Right atrium auricular region (tissue), 2 donors: ENCODE results near the gene SNX6. TPM values are rescaled to one million over a fixed set of nuclear protein-coding genes. Genes with fewer than 3 reads are reported as not detected.
"Not testable (repeated sequence)": the region's sequence is repeated elsewhere in the genome, so short reads cannot be mapped to it uniquely, and the experiment has no call there.

ENCODE experiments used
- DNase-seq: peaks from one replicate; pipeline ENCODE4 v3.0.0-alpha.2; 2019; ENCODE audit warnings: low spot score
- H3K27ac ChIP-seq, 2 donors: fragments of 200-600 bp; sonication (generic); 1 replicate in 1 of 2; 2 replicates in 1 of 2; pipeline ENCODE4 v1.5.1; 2016 to 2019
- H3K27me3 ChIP-seq, 2 donors: fragments of 200-600 bp; sonication (generic); one replicate each; pipeline versions ENCODE4 v1.5.1 to v1.6.0; 2017 to 2019
- H3K36me3 ChIP-seq: fragments of 200-600 bp; sonication (generic); one replicate; pipeline ENCODE4 v1.5.1; 2016
- H3K4me1 ChIP-seq, 2 donors: fragments of 200-600 bp; sonication (generic); one replicate each; pipeline versions ENCODE4 v1.5.1 to v1.6.0; 2017 to 2019
- H3K4me3 ChIP-seq, 2 donors: fragments of 200-600 bp; sonication (generic); 1 replicate in 1 of 2; 2 replicates in 1 of 2; pipeline ENCODE4 v1.5.1; 2017 to 2019; ENCODE audit warnings: mild to moderate bottlenecking in 1 of 2, moderate library complexity in 1 of 2
- H3K9me3 ChIP-seq, 2 donors: fragments of 200-600 bp; sonication (generic); one replicate each; pipeline ENCODE4 v1.5.1; 2019
- CTCF ChIP-seq, 2 donors: fragments of 200-600 bp; sonication (generic); IDR thresholded peaks; one replicate each; pipeline ENCODE4 v1.5.1; 2019; ENCODE audit warnings: antibody characterized with exemption in 2 of 2
- total RNA-seq, 2 donors: library from RNA; depleted of rRNA; stranded (reverse); fragments of >200 nt; gene quantifications; one replicate each; pipeline ENCODE4 v1.1.0, GENCODE V29; 2016

SNX6 gene
- total RNA-seq, 2 donors from 2014 or later: 61.6 to 63.5 TPM

- H3K36me3 ChIP-seq: no peaks in the 10 kb centered on the region
- no peak overlapping the region for H3K4me3 ChIP-seq
- no peaks in the 10 kb centered on the region for H3K4me1 ChIP-seq
- no peak for DNase-seq
- TF ChIP-seq CTCF (IDR thresholded peaks at IDR 0.05): no peak
- H3K27ac ChIP-seq: no peak overlapping the region
- no peaks in the 10 kb centered on the region for H3K27me3 ChIP-seq
- no peaks in the 10 kb centered on the region for H3K9me3 ChIP-seq
These were observed 26.0 kb upstream of the SNX6 start for GRCh38 chr14:34655959-34656358.

- not testable (repeated sequence) for H3K27ac ChIP-seq, H3K4me3 ChIP-seq, H3K27me3 ChIP-seq, H3K36me3 ChIP-seq, H3K4me1 ChIP-seq, DNase-seq, H3K9me3 ChIP-seq
These were observed 23.1 kb upstream of the SNX6 start for GRCh38 chr14:34653073-34653472.

- not testable (repeated sequence) for H3K27ac ChIP-seq, DNase-seq, H3K4me1 ChIP-seq, H3K36me3 ChIP-seq, H3K9me3 ChIP-seq, H3K27me3 ChIP-seq, H3K4me3 ChIP-seq
These were observed 22.4 kb upstream of the SNX6 start for GRCh38 chr14:34652348-34652747.

- no peak overlapping the region for H3K4me3 ChIP-seq
- no peaks in the 10 kb centered on the region for H3K27me3 ChIP-seq
- no peak for DNase-seq
- H3K36me3 ChIP-seq: no peaks in the 10 kb centered on the region
- no peaks in the 10 kb centered on the region for H3K9me3 ChIP-seq
- no peaks in the 10 kb centered on the region for H3K4me1 ChIP-seq
- no peak overlapping the region for H3K27ac ChIP-seq
- TF ChIP-seq CTCF (IDR thresholded peaks at IDR 0.05): no peak
These were observed 21.0 kb upstream of the SNX6 start for GRCh38 chr14:34650786-34651584.

- H3K4me3 ChIP-seq, H3K9me3 ChIP-seq, H3K27ac ChIP-seq, DNase-seq, H3K27me3 ChIP-seq, H3K36me3 ChIP-seq, H3K4me1 ChIP-seq: not testable (repeated sequence)
These were observed 20.1 kb upstream of the SNX6 start for GRCh38 chr14:34650006-34650405.

- no peaks in the 10 kb centered on the region for H3K27me3 ChIP-seq
- H3K27ac ChIP-seq: no peak overlapping the region
- H3K4me1 ChIP-seq: no peaks in the 10 kb centered on the region
- no peak for DNase-seq
- H3K4me3 ChIP-seq: no peak overlapping the region
- TF ChIP-seq CTCF (IDR thresholded peaks at IDR 0.05): no peak
- no peaks in the 10 kb centered on the region for H3K9me3 ChIP-seq
- no peaks in the 10 kb centered on the region for H3K36me3 ChIP-seq
These were observed 19.4 kb upstream of the SNX6 start for GRCh38 chr14:34649344-34649743.

GRCh38 chr14:34646570-34647255, 16.8 kb upstream of the SNX6 start:
- no peaks in the 10 kb centered on the region for H3K9me3 ChIP-seq
- H3K27ac ChIP-seq: no peak overlapping the region

More at GRCh38 chr14:34646570-34647255, 16.8 kb upstream of the SNX6 start:
- no peak for DNase-seq
- no peaks in the 10 kb centered on the region for H3K36me3 ChIP-seq
- H3K4me1 ChIP-seq: no peaks in the 10 kb centered on the region
- H3K4me3 ChIP-seq: no peak overlapping the region
- no peak for TF ChIP-seq CTCF (IDR thresholded peaks at IDR 0.05)
- H3K27me3 ChIP-seq: no peaks in the 10 kb centered on the region
